Stimulated activated CD4-positive, alpha-beta T cell treated with anti-CD3 and anti-CD28 coated beads, Interleukin-2, amount 100 ng/mL, for 24 hours (primary cell): ENCODE data around the gene DDN.
A peak's percentile ranks its signal among the peaks of the same experiment; 100 is the strongest.

Source experiments
- DNase-seq, 2 donors: peaks; one replicate each; pipeline ENCODE4 v3.0.0-alpha.2; 2020

The DDN gene

GRCh38 chr12:48965298-48965838 lies 33.8 kb downstream of the DDN start:
- no peak for DNase-seq

- DNase-seq, result no peak
Measured at GRCh38 chr12:48961801-48962200, 37.4 kb downstream of the DDN start.

- no peak for DNase-seq
Measured at GRCh38 chr12:48961331-48961730, 37.8 kb downstream of the DDN start.

GRCh38 chr12:48960834-48961233 lies 38.3 kb downstream of the DDN start:
- DNase-seq, result no peak

GRCh38 chr12:48958049-48958388 lies 41.2 kb downstream of the DDN start:
- DNase-seq, result no peak

- peak; percentile 92 to 95 for DNase-seq
Measured at GRCh38 chr12:48957141-48958048, 41.8 kb downstream of the DDN start, which contains the start of gene ARF3. ARF3 (minus strand) TSS chr12:48957487; CDS start chr12:48941095, 16,392 bp downstream.

- peak; percentile 28 to 42 for DNase-seq
Measured at GRCh38 chr12:48956279-48957140, 42.7 kb downstream of the DDN start.

- no peak for DNase-seq
Measured at GRCh38 chr12:48954841-48955501, 44.2 kb downstream of the DDN start.

- DNase-seq, result no peak
Measured at GRCh38 chr12:48954061-48954460, 45.1 kb downstream of the DDN start.

- no peak for DNase-seq
Measured at GRCh38 chr12:48952691-48953090, 46.5 kb downstream of the DDN start.

- DNase-seq, result no peak
Measured at GRCh38 chr12:48947727-48948126, 51.4 kb downstream of the DDN start.

- no peak for DNase-seq
Measured at GRCh38 chr12:48946943-48947342, 52.2 kb downstream of the DDN start.

GRCh38 chr12:48946205-48946604 lies 53.0 kb downstream of the DDN start:
- no peak for DNase-seq
